Measurements from ENCODE around the gene SLCO2B1. TPM values are rescaled to one million over a fixed set of nuclear protein-coding genes. Genes with fewer than 3 reads are reported as not detected.
A peak's percentile ranks its signal among the peaks of the same experiment; 100 is the strongest.

SLCO2B1 gene
- total RNA-seq, 4 donors from 2014 or later: 6.1 to 9.7 (median 7.1) TPM

- Histone ChIP-seq H3K27ac (no peak overlapping the region), H3K4me3 (no peak overlapping the region), H3K4me1 (peaks cover 39% of the 10 kb centered on the region), H3K27me3 (no peaks in the 10 kb centered on the region), H3K9me3 (no peaks in the 10 kb centered on the region), H3K36me3 (no peaks in the 10 kb centered on the region)
- TF ChIP-seq POLR2A (IDR thresholded peaks at IDR 0.05) (no peak), POLR2AphosphoS5 (IDR thresholded peaks at IDR 0.05) (no peak), CTCF (IDR thresholded peaks at IDR 0.05) (no peak), EP300 (IDR thresholded peaks at IDR 0.05) (no peak)
- WGBS: 76% methylated on average over 6 of the region's 6 CpGs
- DNase-seq (ENCODE audit: low spot score in 2 of 2): peak; percentile 7 to 29
Measured at GRCh38 chr11:75145972-75146519, 4.9 kb upstream of the SLCO2B1 start.

GRCh38 chr11:75146711-75147110 lies 4.2 kb upstream of the SLCO2B1 start:
- Histone ChIP-seq H3K9me3 (no peaks in the 10 kb centered on the region), H3K36me3 (no peaks in the 10 kb centered on the region), H3K27me3 (no peaks in the 10 kb centered on the region), H3K4me1 (peaks cover 46% of the 10 kb centered on the region), H3K27ac (no peak overlapping the region), H3K4me3 (no peak overlapping the region)
- TF ChIP-seq EP300 (IDR thresholded peaks at IDR 0.05): no peak
- TF ChIP-seq CTCF (IDR thresholded peaks at IDR 0.05): no peak
- TF ChIP-seq POLR2AphosphoS5 (IDR thresholded peaks at IDR 0.05): no peak
- no peak for TF ChIP-seq POLR2A (IDR thresholded peaks at IDR 0.05)
- DNase-seq (ENCODE audit: low spot score in 2 of 2): peak; percentile 19 to 47
- WGBS: 65% methylated on average over 5 of the region's 5 CpGs

GRCh38 chr11:75147191-75147874 lies 3.6 kb upstream of the SLCO2B1 start:
- Histone ChIP-seq H3K36me3 (no peaks in the 10 kb centered on the region), H3K9me3 (no peaks in the 10 kb centered on the region), H3K4me1 (peaks cover 51% of the 10 kb centered on the region), H3K4me3 (no peak overlapping the region), H3K27ac (no peak overlapping the region), H3K27me3 (no peaks in the 10 kb centered on the region)
- TF ChIP-seq POLR2AphosphoS5 (IDR thresholded peaks at IDR 0.05) (no peak), CTCF (IDR thresholded peaks at IDR 0.05) (no peak), POLR2A (IDR thresholded peaks at IDR 0.05) (no peak), EP300 (IDR thresholded peaks at IDR 0.05) (no peak)
- 58% methylated on average over 5 of the region's 7 CpGs for WGBS
- no peak for DNase-seq (ENCODE audit: low spot score in 2 of 2)

- 55% methylated on average over 5 of the region's 9 CpGs for WGBS
- H3K36me3 ChIP-seq: no peaks in the 10 kb centered on the region
- H3K4me3 ChIP-seq: no peak overlapping the region
- DNase-seq (ENCODE audit: low spot score in 2 of 2): peak in 1 of 2 donors; percentile 61
- H3K27ac ChIP-seq: no peak overlapping the region
- peaks cover 53% of the 10 kb centered on the region for H3K4me1 ChIP-seq
- H3K9me3 ChIP-seq: no peaks in the 10 kb centered on the region
- no peaks in the 10 kb centered on the region for H3K27me3 ChIP-seq
- TF ChIP-seq EP300 (IDR thresholded peaks at IDR 0.05): no peak
- no peak for TF ChIP-seq CTCF (IDR thresholded peaks at IDR 0.05)
- no peak for TF ChIP-seq POLR2AphosphoS5 (IDR thresholded peaks at IDR 0.05)
- no peak for TF ChIP-seq POLR2A (IDR thresholded peaks at IDR 0.05)
Measured at GRCh38 chr11:75147875-75148263, 3.0 kb upstream of the SLCO2B1 start.

GRCh38 chr11:75148436-75148983 lies 2.4 kb upstream of the SLCO2B1 start:
- no peak for DNase-seq (ENCODE audit: low spot score in 2 of 2)
- H3K4me3 ChIP-seq: no peak overlapping the region
- H3K27me3 ChIP-seq: no peaks in the 10 kb centered on the region
- no peak overlapping the region for H3K27ac ChIP-seq
- H3K36me3 ChIP-seq: no peaks in the 10 kb centered on the region
- 88% methylated on average over 6 of the region's 6 CpGs for WGBS
- no peak for TF ChIP-seq POLR2AphosphoS5 (IDR thresholded peaks at IDR 0.05)
- no peak for TF ChIP-seq EP300 (IDR thresholded peaks at IDR 0.05)
- TF ChIP-seq POLR2A (IDR thresholded peaks at IDR 0.05): no peak
- TF ChIP-seq CTCF (IDR thresholded peaks at IDR 0.05): no peak
- no peaks in the 10 kb centered on the region for H3K9me3 ChIP-seq
- H3K4me1 ChIP-seq: peaks cover 47% of the 10 kb centered on the region

Data from suprapubic skin (tissue), 4 donors.